ENCODE measurements around the gene COL27A1.

DNA sequence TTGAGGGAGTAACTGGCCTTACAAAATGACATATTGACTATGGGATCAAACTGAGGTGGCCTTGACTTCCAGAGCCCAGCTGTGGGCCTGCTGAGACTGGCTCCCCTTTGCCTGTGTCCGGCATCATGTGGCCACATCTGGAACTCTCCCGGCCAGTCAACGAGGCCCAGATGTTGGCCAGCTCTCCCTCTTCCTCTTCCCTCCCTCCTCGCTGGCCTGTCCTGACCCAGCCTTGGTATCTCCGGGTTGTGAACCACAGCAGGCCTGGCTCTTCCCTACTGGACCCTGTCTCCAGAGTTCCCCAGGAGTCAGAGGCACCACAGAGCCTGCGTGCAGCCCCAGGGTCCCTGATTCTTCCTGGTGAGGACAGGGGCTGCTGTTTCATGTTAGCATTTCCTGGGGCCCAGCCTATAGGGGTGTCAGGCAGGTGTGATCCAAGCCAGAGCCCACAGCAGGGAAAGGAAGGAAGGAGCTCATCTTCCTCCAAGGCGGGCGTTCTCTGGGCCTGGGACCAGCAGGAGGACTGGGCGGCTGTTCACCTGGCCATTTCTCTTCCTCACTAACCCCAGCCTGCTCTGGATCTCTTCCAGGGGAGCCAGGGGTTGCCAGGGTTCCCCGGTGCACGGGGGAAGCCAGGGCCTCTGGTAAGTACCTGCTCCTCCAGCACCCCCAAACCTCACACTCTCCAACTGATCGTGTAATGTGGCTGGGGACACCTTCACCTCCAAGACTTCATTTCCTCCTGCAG lies 81.2 kb downstream of the COL27A1 start:
- no peak for TF ChIP-seq POLR2A (IDR thresholded peaks at IDR 0.05)
- TF ChIP-seq, protein P1, sequence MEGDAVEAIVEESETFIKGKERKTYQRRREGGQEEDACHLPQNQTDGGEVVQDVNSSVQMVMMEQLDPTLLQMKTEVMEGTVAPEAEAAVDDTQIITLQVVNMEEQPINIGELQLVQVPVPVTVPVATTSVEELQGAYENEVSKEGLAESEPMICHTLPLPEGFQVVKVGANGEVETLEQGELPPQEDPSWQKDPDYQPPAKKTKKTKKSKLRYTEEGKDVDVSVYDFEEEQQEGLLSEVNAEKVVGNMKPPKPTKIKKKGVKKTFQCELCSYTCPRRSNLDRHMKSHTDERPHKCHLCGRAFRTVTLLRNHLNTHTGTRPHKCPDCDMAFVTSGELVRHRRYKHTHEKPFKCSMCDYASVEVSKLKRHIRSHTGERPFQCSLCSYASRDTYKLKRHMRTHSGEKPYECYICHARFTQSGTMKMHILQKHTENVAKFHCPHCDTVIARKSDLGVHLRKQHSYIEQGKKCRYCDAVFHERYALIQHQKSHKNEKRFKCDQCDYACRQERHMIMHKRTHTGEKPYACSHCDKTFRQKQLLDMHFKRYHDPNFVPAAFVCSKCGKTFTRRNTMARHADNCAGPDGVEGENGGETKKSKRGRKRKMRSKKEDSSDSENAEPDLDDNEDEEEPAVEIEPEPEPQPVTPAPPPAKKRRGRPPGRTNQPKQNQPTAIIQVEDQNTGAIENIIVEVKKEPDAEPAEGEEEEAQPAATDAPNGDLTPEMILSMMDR (IDR thresholded peaks at IDR 0.05), result no peak

All from prostate gland (tissue), 2 donors.